GM12891 (cell line): ENCODE data around the gene ANTXR2.

ENCODE experiments used
- POLR2A ChIP-seq: IDR thresholded peaks from 2 replicates; pipeline ENCODE4 v1.6.1; 2011; ENCODE audit warnings: low read depth, low read length, control low read depth
- POLR2AphosphoS5 ChIP-seq: IDR thresholded peaks from 2 replicates; pipeline ENCODE4 v1.6.1; 2011; ENCODE audit warnings: low read depth, low read length, control low read depth
- TAF1 ChIP-seq: IDR thresholded peaks from 2 replicates; pipeline ENCODE4 v1.6.1; 2011; ENCODE audit warnings: low read depth, low read length, control low read depth

- TF ChIP-seq POLR2AphosphoS5 (no peak), POLR2A (no peak), TAF1 (no peak)
Observed at GRCh38 chr4:80016506-80016905, 56.5 kb downstream of the ANTXR2 start.
